Measurements from ENCODE around the gene CTSD. TPM values are rescaled to one million over a fixed set of nuclear protein-coding genes. Genes with fewer than 3 reads are reported as not detected.
"Not testable (repeated sequence)": the region's sequence is repeated elsewhere in the genome, so short reads cannot be mapped to it uniquely, and the experiment has no call there.

The CTSD gene
- total RNA-seq, 1 donor from 2014 or later: 1,216 TPM

- no peak for DNase-seq (ENCODE audit: low read depth)
Observed at GRCh38 chr11:1770528-1770927, 6.8 kb upstream of the CTSD start.

DNA sequence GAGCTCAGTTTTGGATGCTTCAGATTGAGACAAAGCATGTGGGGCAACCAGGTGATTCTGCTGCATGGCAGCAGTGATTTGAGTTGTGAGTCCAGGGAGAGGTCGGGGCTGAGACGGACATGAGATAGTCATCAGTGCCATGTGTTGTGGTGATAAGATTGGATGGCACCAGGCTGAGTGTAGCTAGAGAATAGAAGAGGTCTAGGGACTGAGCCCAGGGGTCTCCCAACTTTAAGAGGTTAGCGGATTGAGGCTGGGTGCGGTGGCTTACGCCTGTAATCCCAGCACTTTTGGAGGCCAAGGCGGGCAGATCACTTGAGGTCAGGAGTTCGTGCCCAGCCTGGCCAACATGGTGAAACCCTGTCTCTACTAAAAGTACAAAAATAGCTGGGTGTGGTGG lies 6.3 kb upstream of the CTSD start:
- DNase-seq (ENCODE audit: low read depth): no peak

- DNase-seq (ENCODE audit: low read depth): not testable (repeated sequence)
Observed at GRCh38 chr11:1769304-1769936, 5.7 kb upstream of the CTSD start.

GRCh38 chr11:1768141-1768469 lies 4.4 kb upstream of the CTSD start:
- no peak for DNase-seq (ENCODE audit: low read depth)

DNA sequence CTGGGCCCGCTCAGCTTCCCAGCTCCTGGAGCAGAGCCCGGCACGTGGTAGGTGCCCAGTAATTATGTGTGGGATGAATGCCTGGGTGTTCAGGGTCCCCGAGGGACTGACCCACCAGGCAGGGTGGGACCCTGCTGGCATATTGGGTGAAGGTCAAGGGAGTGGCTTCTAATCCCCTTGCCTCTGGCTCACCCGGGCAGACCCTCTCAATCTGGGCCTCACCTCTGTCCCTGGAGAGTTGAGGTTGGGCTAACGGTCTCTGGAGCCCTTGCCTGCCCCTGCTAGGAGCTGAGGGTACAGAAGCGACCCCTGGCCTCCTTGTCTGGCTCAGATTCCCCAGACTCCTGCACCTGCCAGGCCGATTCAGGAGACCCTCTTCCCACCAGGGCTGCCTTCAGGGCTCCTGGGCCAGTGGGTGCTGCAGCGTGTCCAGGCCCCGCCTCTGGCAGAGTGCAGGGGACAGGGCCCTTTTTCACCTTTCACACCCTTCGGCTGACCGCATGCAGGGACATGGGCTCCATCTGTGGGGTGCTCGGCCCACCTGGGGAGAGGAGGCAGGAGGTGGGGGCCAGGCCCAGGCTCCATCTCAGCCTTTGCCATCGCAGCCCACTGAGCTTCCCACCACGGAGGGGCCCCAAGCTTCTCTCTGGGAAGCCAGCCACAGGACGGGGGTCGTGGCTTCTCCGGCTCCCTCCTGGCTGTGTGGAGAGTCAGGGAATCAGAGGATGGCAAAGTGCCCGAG lies 3.8 kb upstream of the CTSD start:
- no peak for DNase-seq (ENCODE audit: low read depth)

DNA sequence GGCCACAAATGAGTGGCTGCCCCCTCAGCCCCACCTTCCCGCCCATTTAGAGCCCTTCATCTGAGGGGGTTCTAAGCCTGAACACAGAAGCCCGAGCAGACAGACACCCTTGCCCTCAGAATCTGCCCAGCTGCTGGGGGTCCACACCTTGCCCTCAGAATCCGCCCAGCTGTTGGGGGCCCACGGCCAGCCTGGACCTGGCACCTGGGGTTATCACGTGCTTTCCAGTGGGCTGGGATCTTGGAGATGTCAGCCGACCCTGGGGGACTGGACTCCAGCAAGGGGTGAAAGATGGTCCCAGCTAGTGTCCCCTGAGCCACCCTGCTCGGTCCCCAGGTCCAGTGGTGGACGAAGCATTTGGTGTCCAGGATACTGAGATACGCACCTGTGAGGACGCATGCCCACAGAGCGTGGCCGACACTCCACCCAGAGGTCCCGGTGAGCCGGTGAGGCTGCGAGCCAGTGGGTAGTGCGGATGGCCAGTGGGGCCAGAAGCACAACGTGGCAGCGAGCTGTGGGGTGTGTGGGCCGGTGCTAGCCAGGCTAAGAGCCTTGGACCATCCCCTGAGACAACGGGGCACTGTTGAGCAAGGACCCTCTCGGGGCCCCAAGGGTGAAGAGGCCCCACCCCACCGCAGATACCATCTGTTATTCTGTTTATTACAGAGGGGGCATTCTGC lies 3.1 kb upstream of the CTSD start:
- no peak for DNase-seq (ENCODE audit: low read depth)

- DNase-seq (ENCODE audit: low read depth): no peak
Observed at GRCh38 chr11:1765871-1766718, 2.4 kb upstream of the CTSD start.

- no peak for DNase-seq (ENCODE audit: low read depth)
Observed at GRCh38 chr11:1763336-1763795, 361 bp downstream of the CTSD start.

GRCh38 chr11:1762537-1763302 lies 1.0 kb downstream of the CTSD start:
- peak; percentile 79 for DNase-seq (ENCODE audit: low read depth)

DNA sequence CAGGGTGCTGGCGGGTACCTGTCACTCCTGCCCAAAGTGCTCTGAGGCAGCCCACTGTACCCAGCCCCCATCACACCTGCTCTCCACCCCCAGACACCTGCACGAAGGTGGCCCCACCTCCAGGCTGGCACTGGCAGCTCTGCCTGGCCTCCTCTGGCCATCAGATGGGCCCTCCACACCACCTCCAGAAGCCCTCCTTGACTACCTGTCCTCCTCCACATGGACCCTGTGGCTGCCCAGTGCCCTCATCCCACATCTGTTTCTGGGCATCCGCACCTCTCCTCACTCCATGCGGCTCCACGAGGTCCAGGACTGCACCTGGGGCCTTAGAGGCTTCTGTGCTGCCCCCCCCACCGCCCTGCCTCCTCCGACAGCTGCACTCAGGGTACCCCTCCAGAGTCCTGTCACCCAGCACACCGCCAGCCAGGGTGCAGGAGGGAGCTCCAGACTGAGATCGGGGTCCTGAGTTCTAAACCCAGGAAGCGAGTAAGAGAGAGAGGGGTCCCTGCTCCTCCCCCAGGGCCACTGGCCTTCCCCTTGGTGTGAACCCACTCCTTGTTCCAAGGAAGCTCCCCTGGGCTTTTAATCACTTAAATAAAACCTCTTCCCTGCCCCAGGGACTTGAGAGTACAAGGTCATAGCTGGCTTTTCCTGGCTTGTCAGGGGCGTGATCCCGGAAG lies 1.7 kb downstream of the CTSD start:
- DNase-seq (ENCODE audit: low read depth): no peak

DNA sequence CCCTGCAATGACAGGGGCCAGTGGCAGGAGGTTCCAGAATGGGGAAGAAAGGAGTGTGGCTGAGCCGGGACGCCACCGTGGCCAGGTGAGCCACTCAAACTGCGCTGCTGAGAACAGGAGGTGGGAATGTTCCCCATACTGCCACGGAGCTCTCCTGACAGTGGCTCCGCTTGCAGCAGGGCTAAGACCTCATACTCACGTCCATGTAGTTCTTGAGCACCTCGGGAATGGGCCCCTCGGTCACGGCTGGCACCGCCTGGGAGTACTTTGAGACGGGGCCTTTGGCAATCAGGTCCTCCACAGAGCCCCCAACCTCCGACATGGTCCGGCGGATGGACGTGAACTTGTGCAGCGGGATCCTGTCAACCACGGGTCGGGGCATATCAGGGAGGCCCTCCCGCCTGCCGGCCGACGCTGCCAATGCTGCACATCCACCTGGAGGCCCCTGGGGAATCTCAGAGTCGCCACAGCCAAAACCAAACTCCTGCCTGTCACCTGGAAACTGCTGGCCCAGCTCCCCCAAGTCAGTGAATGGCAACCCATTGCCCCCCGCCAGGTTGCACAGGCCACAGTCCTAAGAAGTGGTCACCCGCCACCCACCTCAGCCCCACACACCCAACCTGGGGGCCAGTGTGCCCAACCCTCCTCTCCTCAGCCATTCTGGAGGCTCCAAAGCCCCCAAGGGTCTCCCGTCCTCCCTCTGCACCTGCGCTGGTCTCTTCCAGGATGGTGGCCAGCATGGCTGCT lies 2.4 kb downstream of the CTSD start:
- no peak for DNase-seq (ENCODE audit: low read depth)

GRCh38 chr11:1760351-1761109 lies 3.2 kb downstream of the CTSD start:
- DNase-seq (ENCODE audit: low read depth): peak; percentile 93

DNA sequence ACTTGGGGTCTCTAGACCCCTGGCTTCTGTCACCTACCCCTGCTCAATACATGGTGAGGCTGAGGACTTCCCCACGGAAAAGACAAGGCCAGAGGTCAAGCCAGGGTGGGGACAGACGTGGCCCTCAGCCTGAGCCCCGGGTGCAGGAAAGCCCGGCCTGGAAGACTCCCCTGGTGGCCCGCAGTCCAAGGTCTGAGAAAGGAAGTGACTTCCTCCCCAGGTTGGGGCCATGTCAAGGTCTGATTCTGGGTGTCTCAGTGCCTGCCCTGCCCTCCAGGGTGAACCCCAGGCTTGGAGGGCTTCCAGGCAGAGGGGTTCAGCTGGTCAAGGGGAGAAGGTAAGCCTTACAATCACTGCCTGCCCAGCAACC lies 3.9 kb downstream of the CTSD start:
- DNase-seq (ENCODE audit: low read depth): no peak

DNA sequence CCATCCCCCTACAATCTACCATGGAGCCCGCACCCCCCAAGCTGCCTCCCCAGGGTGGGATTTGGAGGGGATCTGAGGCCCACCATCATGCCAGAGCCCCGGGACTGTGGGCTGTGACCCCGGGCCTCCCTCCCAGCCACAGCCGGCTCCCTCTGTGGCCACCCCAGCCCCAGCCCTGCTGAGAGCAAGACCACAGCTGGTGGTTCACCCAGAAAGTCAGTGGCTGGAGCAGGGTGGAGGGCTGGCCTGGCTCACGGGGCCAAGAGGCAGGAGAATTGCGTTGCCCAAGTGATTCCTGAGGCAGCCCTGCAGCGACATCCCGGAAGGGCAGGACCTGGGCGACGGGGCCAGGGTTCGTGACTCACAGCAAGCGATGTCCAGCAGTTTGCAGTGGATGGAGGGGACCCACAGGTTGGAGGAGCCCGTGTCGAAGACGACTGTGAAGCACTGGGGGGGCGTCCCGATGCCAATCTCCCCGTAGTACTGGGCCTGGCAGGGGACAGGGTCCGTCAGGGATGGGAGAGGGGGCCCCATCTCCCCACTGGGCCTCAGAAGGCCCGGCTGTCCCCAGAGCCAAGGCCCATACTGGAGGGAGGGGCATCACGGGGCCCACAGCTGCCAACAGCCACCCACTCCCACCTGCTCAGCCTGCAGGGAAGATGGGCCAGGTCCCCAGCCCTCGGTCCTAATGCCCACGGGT lies 4.4 kb downstream of the CTSD start:
- DNase-seq (ENCODE audit: low read depth): no peak

DNA sequence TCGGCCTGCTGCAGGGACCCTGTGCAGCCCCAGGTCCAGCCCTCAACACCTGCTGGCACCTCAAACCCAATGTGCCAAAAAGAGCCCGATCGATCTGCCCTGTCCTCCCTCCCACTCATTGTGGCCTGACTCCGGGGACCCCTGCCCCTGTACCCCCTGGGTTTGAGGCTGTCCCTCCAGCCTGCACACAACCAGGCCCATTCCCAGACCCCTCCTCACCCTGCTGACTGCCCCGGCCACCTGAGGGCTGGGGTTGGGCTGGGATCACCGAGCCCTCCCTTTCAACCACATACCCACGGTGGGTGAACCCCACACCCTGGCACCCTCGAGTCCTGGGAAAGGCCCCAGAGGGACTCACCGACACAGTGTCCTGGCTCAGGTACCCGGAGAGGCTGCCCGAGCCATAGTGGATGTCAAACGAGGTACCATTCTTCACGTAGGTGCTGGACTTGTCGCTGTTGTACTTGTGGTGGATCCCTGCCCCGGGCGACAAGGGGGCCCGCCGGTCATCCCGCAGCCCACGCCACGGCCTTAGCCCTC lies 5.0 kb downstream of the CTSD start:
- no peak for DNase-seq (ENCODE audit: low read depth)

DNA sequence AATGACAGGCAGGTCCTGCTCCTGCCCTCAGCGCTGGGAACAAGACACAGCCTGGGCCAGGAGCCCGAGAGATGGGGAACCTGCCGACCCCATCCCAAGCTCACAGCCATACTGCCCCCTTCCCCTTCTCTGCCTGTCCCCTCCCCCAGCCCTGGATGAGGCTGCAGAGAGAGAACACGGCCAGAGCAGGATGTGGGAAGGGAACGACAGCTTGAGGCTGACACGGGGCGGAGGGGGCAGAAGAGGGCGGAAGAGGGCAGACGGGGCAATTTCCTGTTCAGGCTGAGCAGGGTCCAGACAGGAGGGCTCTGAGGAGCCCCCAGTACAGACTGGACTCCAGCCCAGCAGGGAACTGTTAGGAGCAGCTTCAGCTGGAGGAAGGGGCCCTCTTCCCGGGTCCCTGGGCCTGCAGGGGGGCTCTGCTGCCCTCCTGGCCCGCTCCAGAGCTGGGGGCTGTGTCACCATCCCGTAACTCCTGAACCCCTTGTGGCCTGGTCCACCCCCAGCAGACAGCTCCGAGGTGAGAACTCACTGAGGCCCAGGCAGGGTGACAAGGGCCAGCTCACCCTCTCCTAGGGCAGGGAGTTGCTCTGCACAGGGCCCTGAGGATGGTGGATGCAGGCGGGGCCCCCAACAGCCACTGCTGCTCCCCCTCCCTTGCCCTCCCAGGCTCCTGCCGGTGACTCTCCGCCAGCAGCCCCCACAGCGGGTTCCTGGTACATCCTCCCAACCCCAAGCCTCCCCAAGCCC lies 5.7 kb downstream of the CTSD start:
- DNase-seq (ENCODE audit: low read depth): no peak
